ENCODE measurements around the gene PTPRN2. TPM values are rescaled to one million over a fixed set of nuclear protein-coding genes. Genes with fewer than 3 reads are reported as not detected.

The PTPRN2 gene
- total and polyA plus RNA-seq, 9 of the 15 experiments (the other 6 are each of a cell fraction or from before 2014, with no cell fraction given), result not detected

DNA sequence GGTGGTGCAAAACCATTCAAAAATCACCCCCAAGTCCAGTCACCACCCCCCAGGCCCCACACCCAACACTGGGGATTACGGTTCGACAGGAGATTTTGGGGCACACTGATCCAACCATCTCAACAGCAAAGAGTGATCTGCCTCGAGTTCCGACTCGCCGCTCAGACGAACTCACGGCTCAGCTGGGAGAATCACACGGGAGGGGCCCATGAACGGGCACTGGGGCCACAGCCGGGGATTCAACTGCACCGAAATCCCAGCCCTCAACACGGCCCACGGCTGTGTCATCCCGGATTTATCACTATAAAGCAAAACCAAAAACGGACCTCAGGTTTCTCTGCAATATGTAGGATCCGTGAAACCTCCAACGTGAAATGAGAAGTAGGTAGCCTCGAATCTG is 790.8 kb downstream of the PTPRN2 start:
- POLR2A ChIA-PET, result interaction anchor here (0.6 kb wide), 1 partner anchor 54 kb away, joined by 4 read pairs; no protein-coding TSS in a partner anchor
- Histone ChIP-seq H4K20me1 (replicated peaks; ENCODE audit: control insufficient read depth, insufficient read depth, low read length) (peaks cover 10% of the 10 kb centered on the region), H3K9me3 (replicated peaks; ENCODE audit: control insufficient read depth, insufficient read depth, low read depth, low read length) (no peaks in the 10 kb centered on the region), H3K27me3 (ENCODE audit: control insufficient read depth in 2 of 2, insufficient read depth in 2 of 2, low read length in 2 of 2) (peaks cover 66 to 91% of the 10 kb centered on the region in 2 experiments), H3K4me1 (replicated peaks in 1 of 2; ENCODE audit: control insufficient read depth in 2 of 2, insufficient read depth in 2 of 2, low read length in 2 of 2) (peaks cover 0 to 13% of the 10 kb centered on the region in 2 experiments; a peak in 1 of 5 replicates), H3K9me1 (ENCODE audit: control insufficient read depth, insufficient read depth, low read length) (no peaks in the 10 kb centered on the region), H3K4me3 (no peak overlapping the region), H3K36me3 (ENCODE audit: control insufficient read depth, insufficient read depth, low read length) (no peaks in the 10 kb centered on the region), H3K27ac (ENCODE audit: extremely low read depth, low read depth, low read length) (no peak overlapping the region), H3K4me2 (ENCODE audit: insufficient read depth, low read length) (no peak overlapping the region), H3K9ac (ENCODE audit: insufficient read depth in 1 of 2, low read depth in 2 of 2, low read length in 2 of 2) (no peak overlapping the region), H3K79me2 (ENCODE audit: control insufficient read depth, insufficient read depth, low read length) (no peaks in the 10 kb centered on the region), H2AFZ (ENCODE audit: low read depth, low read length) (no peak overlapping the region)
- intact Hi-C loops (cut with micrococcal nuclease), result no loop called here
- DNase-seq (ENCODE audit: extremely low read depth in 1 of 4, low spot score in 3 of 4) (no peak), FAIRE-seq (no peak), ATAC-seq (no peak)
- BruUV-seq (replicated peaks), result no TSS peak
- under 1% methylated on average over 19 of the region's 19 CpGs for WGBS (ENCODE audit: insufficient coverage, low coverage, missing lambda C conversion rate)
- in situ Hi-C loops (cut with MboI), result no loop called here
- TF ChIP-seq POLR2A (conservative IDR thresholded peaks at IDR 0.05) (no peak), ZNF324 (CRISPR knock-in tag; IDR thresholded peaks at IDR 0.05) (no peak), HSF4 (CRISPR knock-in tag; IDR thresholded peaks at IDR 0.05; ENCODE audit: borderline replicate concordance) (no peak), SETDB1 (IDR thresholded peaks at IDR 0.05; ENCODE audit: low read length) (no peak), ZNF699 (CRISPR knock-in tag; IDR thresholded peaks at IDR 0.05; ENCODE audit: insufficient replicate concordance) (no peak), ILK (tag; IDR thresholded peaks at IDR 0.05; ENCODE audit: borderline replicate concordance, low read depth) (no peak), KLF6 (CRISPR knock-in tag; IDR thresholded peaks at IDR 0.05; ENCODE audit: borderline replicate concordance) (no peak), ZNF165 (CRISPR knock-in tag; IDR thresholded peaks at IDR 0.05; ENCODE audit: borderline replicate concordance) (no peak), ZNF174 (CRISPR knock-in tag; IDR thresholded peaks at IDR 0.05) (no peak), AFF4 (CRISPR knock-in tag; IDR thresholded peaks at IDR 0.05) (no peak), ZNF76 (CRISPR knock-in tag; IDR thresholded peaks at IDR 0.05; ENCODE audit: borderline replicate concordance) (no peak)
- TF ChIP-seq, protein P1, sequence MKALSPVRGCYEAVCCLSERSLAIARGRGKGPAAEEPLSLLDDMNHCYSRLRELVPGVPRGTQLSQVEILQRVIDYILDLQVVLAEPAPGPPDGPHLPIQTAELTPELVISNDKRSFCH (CRISPR knock-in tag; IDR thresholded peaks at IDR 0.05), result no peak
- TF ChIP-seq, protein P1 (tag; IDR thresholded peaks at IDR 0.05), result no peak
- CTCF ChIA-PET (ENCODE audit: low intra/inter-chr PET ratio), result no interaction called here
